AG09309 (cell line): ENCODE results near the gene UMPS.
"Not testable (repeated sequence)": the region's sequence is repeated elsewhere in the genome, so short reads cannot be mapped to it uniquely, and the experiment has no call there.

ENCODE experiments used
- DNase-seq: peaks from one replicate; pipeline ENCODE4 v3.0.0-alpha.2; 2010; ENCODE audit warnings: low read depth
- H3K4me3 ChIP-seq: 2 replicates; pipeline ENCODE4 v1.5.1; 2011; ENCODE audit warnings: mild to moderate bottlenecking, low read depth, low read length, moderate library complexity; ENCODE audit not compliant: control insufficient read depth
- TF ChIP-seq, protein P1 (sequence below): IDR thresholded peaks from 2 replicates; pipeline ENCODE4 v1.5.1; 2011; ENCODE audit warnings: mild to moderate bottlenecking, low read depth, low read length, inconsistent platforms; ENCODE audit not compliant: insufficient read depth, control insufficient read depth; ENCODE audit errors: missing control alignments

Gene UMPS

DNA sequence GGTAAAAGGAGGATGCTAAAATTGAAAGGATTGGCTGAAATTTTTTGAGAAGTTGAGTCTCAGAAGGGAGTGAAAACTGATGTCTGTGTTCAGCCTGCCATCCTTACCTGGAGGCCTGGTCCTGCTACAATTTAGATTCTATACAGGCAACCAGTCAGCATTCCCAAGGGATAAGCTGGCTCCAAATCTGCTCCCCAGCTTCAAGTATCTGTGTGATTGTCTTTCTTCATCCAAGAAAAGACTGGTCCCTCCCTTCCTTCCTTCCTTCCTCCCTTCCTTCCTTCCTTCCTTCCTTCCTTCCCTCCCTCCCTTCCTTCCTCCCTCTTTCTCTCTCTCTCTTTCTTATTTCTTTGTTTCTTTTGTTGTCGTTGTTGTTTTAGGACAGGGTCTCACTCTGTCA is 24.7 kb upstream of the UMPS start:
- no peak for DNase-seq
- TF ChIP-seq, protein P1, sequence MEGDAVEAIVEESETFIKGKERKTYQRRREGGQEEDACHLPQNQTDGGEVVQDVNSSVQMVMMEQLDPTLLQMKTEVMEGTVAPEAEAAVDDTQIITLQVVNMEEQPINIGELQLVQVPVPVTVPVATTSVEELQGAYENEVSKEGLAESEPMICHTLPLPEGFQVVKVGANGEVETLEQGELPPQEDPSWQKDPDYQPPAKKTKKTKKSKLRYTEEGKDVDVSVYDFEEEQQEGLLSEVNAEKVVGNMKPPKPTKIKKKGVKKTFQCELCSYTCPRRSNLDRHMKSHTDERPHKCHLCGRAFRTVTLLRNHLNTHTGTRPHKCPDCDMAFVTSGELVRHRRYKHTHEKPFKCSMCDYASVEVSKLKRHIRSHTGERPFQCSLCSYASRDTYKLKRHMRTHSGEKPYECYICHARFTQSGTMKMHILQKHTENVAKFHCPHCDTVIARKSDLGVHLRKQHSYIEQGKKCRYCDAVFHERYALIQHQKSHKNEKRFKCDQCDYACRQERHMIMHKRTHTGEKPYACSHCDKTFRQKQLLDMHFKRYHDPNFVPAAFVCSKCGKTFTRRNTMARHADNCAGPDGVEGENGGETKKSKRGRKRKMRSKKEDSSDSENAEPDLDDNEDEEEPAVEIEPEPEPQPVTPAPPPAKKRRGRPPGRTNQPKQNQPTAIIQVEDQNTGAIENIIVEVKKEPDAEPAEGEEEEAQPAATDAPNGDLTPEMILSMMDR: no peak
- H3K4me3 ChIP-seq: no peak overlapping the region

GRCh38 chr3:124707223-124707622 is 23.0 kb upstream of the UMPS start:
- DNase-seq, H3K4me3 ChIP-seq: not testable (repeated sequence)

GRCh38 chr3:124707656-124708062 is 22.6 kb upstream of the UMPS start:
- TF ChIP-seq, protein P1: no peak
- DNase-seq: peak; percentile 45
- no peak overlapping the region for H3K4me3 ChIP-seq

DNA sequence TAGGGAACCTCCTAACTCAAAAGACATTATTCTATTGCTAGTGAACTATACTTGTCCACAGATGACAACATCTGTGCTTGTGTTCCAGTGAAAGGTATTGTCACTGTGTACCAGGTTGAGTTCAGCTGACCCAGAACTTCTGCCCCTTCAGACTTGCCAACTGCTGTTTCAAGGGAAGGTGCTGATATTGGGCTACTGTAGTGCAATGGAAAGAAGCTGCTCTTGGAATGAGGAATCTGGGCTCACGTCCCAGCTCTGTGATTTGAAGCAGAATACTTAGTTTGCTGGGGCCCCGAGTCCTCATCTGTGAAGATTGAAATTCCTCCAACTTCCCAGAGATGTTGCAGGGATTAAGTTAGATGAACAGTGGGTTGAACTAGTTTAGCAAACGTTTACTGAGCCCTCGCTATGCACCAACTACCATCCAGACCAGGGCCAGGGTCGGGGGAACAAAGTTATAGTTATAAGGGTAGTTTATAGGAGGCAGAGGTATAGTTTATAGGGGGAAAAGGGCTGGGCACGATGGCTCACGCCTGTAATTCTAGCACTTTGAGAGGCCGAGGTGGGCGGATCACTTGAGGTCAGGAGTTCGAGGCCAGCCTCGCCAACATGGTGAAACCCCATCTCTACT is 15.9 kb upstream of the UMPS start:
- DNase-seq: no peak
- TF ChIP-seq, protein P1: no peak

DNA sequence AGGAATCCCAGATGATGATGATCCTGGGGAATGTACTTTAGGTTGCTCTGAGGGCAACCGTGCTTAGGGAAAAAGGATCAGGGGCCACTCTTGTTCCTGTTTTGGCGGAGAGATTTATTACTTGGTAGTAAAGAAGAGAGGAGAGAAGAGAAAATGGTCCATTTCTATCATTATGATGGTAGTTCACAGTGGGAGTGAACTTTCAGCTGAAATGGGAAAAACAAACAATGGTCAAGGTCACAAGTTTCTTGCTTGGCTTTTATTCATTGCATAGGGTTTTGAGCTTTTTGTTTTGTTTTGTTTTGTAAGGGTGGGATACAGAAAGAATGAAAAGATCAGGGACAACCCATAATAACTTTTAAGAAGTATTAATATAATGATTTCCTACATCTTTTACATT is 7.7 kb upstream of the UMPS start:
- no peak for DNase-seq
- TF ChIP-seq, protein P1: no peak
- no peak overlapping the region for H3K4me3 ChIP-seq

More for the DNA sequence above, 15.9 kb upstream of the UMPS start:
- H3K4me3 ChIP-seq: no peak overlapping the region

- no peak for DNase-seq
- TF ChIP-seq, protein P1: no peak
- H3K4me3 ChIP-seq: peak overlapping the region; percentile 100
These were observed 667 bp downstream of the UMPS start for GRCh38 chr3:124730941-124731297.

GRCh38 chr3:124731760-124732159 is 1.5 kb downstream of the UMPS start:
- H3K4me3 ChIP-seq: no peak overlapping the region
- DNase-seq: no peak
- TF ChIP-seq, protein P1: no peak
